Measurements from ENCODE around the gene ACSL6.

The ACSL6 gene

DNA sequence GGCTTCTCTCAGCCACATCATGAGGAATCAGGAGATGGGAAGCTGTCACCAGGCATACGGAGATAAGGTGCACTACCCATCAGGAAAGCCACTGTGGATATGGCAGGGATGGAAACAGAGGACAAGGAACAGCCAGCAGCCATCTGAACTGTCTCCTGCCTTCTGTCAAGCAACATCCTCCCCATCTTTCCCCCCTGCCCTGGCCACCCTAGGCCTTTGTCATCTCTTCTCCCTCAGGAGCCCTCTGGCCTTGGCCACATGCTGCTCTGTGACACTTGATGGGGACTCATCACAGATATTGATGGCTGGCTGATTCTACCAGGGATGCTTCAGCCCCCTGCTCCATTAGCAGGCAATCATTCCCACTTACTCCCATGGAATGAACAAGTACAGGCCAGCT is 44.9 kb downstream of the ACSL6 start:
- TF ChIP-seq, protein P1, sequence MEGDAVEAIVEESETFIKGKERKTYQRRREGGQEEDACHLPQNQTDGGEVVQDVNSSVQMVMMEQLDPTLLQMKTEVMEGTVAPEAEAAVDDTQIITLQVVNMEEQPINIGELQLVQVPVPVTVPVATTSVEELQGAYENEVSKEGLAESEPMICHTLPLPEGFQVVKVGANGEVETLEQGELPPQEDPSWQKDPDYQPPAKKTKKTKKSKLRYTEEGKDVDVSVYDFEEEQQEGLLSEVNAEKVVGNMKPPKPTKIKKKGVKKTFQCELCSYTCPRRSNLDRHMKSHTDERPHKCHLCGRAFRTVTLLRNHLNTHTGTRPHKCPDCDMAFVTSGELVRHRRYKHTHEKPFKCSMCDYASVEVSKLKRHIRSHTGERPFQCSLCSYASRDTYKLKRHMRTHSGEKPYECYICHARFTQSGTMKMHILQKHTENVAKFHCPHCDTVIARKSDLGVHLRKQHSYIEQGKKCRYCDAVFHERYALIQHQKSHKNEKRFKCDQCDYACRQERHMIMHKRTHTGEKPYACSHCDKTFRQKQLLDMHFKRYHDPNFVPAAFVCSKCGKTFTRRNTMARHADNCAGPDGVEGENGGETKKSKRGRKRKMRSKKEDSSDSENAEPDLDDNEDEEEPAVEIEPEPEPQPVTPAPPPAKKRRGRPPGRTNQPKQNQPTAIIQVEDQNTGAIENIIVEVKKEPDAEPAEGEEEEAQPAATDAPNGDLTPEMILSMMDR (IDR thresholded peaks at IDR 0.05): no peak

DNA sequence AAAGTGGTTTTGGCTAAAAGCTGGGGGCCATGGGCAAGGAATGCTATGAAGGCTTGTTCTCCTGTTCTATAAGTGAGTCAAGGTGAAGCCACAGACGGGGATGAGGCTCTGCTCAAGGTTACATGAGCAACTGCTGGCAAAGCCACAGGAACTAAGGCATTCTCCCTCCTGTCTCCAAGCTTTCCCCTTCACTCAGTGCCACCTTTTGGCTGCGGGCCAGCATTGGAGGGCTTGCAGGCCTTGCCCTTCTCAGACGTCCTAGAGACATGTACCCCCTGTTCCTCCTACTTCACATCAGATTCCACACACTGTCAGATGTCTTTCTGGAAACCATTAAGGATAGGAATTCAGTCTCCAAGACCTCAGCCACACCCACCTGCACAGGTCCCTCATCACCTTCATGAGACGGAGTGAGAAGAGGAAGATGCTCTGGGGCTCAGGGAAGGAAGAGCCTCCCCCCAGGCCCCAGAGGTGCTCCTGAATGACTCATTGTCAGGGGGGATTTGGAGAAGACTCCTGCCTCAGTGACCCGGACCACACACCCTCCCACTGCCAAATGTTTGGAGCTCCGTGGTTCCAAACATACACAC is 45.5 kb downstream of the ACSL6 start:
- TF ChIP-seq, protein P1 (IDR thresholded peaks at IDR 0.05): no peak

DNA sequence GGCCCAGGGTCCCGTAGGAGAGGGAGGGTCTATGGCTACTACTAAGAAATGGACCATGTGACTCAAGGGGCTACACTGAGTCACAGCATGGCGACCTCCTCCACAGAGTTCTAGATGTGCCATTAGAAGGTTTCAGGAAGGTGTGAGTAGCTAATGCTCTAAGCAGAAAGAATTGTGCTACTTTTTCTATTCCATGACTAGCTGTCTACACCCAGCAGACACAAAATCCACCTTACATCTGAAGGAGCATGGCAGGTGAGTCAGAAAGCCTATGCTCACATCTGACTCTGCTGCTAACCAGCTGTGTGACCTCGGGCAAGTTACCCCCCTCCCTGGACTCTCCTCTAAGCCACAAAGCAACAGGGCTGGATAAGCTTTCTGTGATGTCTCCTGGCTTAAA is 51.6 kb downstream of the ACSL6 start:
- TF ChIP-seq, protein P1 (IDR thresholded peaks at IDR 0.05): no peak

DNA sequence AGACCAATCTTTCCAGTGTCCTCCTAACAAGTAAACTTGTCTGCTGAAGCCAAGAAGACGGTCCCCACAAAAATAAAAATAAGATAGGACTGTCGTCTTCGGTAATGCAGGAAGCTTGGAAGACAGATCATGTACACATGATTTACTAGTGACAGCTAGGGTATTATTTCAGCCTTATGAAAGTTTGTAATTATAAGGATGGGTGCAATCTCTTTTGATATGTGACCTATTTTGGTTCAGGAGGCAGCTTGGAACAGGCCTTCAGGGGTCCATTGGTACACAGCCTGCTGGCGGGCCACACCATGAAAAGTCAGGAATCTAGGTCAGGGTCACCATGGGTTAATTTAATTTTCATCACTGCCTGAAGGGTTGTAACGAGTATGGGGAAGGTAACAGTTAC is 52.3 kb downstream of the ACSL6 start:
- TF ChIP-seq, protein P1 (IDR thresholded peaks at IDR 0.05): no peak

DNA sequence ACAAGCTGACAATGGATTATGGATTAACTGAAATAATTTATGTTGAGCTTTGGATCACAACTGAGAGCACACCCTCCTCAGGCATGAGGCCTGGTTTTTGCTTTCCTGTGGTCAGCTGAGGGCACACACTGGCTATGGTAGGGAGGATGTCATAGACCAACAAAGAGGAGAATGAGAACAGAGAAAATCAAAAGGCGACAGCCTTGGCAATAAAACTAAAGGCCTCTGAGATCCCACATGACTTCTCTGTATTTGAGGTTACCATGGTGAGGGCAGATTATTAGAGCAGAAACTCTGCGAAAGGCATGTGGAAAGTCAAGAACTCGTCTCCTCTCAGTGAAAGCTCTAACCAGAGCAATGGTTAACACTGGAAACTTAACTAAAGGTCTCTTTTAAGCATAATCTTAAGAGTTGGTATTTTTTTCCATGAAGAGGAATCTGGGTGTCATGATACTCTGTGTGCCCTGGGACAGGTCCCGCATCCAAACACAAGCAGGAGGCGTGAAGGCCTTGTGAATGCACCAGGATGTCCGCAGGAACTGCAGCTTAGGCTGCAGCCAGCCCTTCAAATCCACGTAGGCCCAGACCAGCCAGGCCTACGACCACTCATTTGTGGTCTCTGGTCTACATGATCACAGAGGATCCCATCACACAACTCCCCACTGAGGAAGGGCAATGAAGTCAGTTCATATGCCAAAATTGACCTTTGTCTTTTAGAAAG is 53.6 kb downstream of the ACSL6 start:
- TF ChIP-seq, protein P1 (IDR thresholded peaks at IDR 0.05): no peak

DNA sequence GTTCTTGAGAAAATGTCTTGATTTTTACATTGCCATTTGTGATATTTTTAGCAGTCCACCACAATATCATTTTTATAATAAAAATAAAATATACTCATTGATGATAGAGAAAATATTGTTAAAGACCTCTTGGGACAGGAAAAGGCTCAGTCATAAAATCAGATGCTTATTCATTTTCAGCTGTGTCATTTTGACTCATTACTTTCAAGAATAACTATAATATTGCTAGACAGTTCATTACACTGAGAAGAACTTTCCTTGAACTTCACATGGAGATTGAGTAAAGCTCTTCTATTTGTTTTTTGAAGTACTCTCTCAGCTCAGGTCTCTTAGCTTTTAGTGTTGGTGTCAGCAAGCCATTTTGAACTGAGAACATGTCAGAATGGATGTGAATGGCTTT is 57.5 kb downstream of the ACSL6 start:
- TF ChIP-seq, protein P1 (IDR thresholded peaks at IDR 0.05): no peak

DNA sequence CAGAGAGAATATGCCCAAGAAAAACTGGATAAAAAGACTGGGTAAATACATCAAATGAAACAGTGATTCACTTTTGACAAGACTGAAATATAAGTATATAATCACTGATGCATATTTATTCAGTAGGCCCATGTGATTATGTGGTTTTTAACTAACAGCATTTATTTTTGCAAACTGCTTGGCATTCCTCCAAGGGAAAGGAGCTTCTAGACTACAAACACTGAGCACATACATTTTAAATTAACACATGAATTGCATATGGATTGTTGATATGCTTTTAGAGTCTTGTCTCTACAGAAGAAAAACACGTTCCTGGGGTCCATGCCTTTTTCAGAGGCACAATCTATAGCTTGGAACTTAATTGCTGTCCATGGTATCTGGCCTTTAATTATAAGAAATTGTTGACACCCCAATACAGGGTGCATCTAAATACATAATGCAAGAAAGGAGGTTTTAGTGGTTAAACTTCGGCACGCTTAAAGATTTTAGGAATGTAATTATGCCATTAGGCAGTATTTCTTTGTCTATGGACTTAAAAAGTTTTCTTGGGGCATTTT is 59.1 kb downstream of the ACSL6 start:
- TF ChIP-seq, protein P1 (IDR thresholded peaks at IDR 0.05): no peak

Measured in LNCAP (cell line).